HEK293 (cell line): ENCODE measurements around the gene SRPK3.

ENCODE experiments used
- TCF7L2 ChIP-seq: IDR thresholded peaks from 2 replicates; pipeline ENCODE4 v1.6.1; 2011; ENCODE audit warnings: low read depth, mild to moderate bottlenecking, inconsistent platforms, low read length, moderate library complexity, borderline replicate concordance
- TF ChIP-seq, protein P1 (sequence below): fragments of 450-650 bp; formaldehyde crosslinking; IDR thresholded peaks from 2 replicates; pipeline ENCODE4 v1.5.0; 2017; ENCODE audit warnings: missing biosample characterization, missing genetic modification characterization, borderline replicate concordance

- TF ChIP-seq TCF7L2: no peak
- TF ChIP-seq, protein P1, sequence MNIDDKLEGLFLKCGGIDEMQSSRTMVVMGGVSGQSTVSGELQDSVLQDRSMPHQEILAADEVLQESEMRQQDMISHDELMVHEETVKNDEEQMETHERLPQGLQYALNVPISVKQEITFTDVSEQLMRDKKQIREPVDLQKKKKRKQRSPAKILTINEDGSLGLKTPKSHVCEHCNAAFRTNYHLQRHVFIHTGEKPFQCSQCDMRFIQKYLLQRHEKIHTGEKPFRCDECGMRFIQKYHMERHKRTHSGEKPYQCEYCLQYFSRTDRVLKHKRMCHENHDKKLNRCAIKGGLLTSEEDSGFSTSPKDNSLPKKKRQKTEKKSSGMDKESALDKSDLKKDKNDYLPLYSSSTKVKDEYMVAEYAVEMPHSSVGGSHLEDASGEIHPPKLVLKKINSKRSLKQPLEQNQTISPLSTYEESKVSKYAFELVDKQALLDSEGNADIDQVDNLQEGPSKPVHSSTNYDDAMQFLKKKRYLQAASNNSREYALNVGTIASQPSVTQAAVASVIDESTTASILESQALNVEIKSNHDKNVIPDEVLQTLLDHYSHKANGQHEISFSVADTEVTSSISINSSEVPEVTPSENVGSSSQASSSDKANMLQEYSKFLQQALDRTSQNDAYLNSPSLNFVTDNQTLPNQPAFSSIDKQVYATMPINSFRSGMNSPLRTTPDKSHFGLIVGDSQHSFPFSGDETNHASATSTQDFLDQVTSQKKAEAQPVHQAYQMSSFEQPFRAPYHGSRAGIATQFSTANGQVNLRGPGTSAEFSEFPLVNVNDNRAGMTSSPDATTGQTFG (tag by site-specific recombination): no peak
These were observed 46.0 kb upstream of the SRPK3 start for GRCh38 chrX:153734871-153735270.
